Stimulated activated CD4-positive, alpha-beta T cell treated with anti-CD3 and anti-CD28 coated beads, Interleukin-12 subunit alpha, Interleukin-12 subunit beta, amount 100 ng/mL, for 4 hours (primary cell): ENCODE results near the gene SPATA19.

Source experiments
- DNase-seq: peaks from one replicate; pipeline ENCODE4 v3.0.0-alpha.2; 2020

SPATA19 gene

GRCh38 chr11:133835593-133836548, 9.4 kb downstream of the SPATA19 start:
- no peak for DNase-seq

GRCh38 chr11:133834682-133835592, 10.4 kb downstream of the SPATA19 start:
- DNase-seq = no peak

- no peak for DNase-seq
These were observed 11.2 kb downstream of the SPATA19 start for GRCh38 chr11:133833898-133834681.

- no peak for DNase-seq
These were observed 12.1 kb downstream of the SPATA19 start for GRCh38 chr11:133832991-133833897.

- DNase-seq = no peak
These were observed 13.0 kb downstream of the SPATA19 start for GRCh38 chr11:133832096-133832990.

GRCh38 chr11:133830931-133831907, 14.1 kb downstream of the SPATA19 start:
- DNase-seq = no peak

- no peak for DNase-seq
These were observed 15.7 kb downstream of the SPATA19 start for GRCh38 chr11:133829566-133829965.

- DNase-seq = no peak
These were observed 16.4 kb downstream of the SPATA19 start for GRCh38 chr11:133828871-133829270.

- DNase-seq = no peak
These were observed 17.8 kb downstream of the SPATA19 start for GRCh38 chr11:133827556-133827955.

GRCh38 chr11:133826866-133827265, 18.4 kb downstream of the SPATA19 start:
- DNase-seq = no peak

GRCh38 chr11:133825666-133826065, 19.6 kb downstream of the SPATA19 start:
- DNase-seq = no peak

GRCh38 chr11:133825156-133825555, 20.2 kb downstream of the SPATA19 start:
- DNase-seq = no peak

- no peak for DNase-seq
These were observed 20.7 kb downstream of the SPATA19 start for GRCh38 chr11:133824593-133824992.

- no peak for DNase-seq
These were observed 21.7 kb downstream of the SPATA19 start for GRCh38 chr11:133823614-133824013.

- DNase-seq = no peak
These were observed 22.1 kb downstream of the SPATA19 start for GRCh38 chr11:133823211-133823610.

GRCh38 chr11:133821776-133822175, 23.5 kb downstream of the SPATA19 start:
- DNase-seq = no peak

- no peak for DNase-seq
These were observed 25.5 kb downstream of the SPATA19 start for GRCh38 chr11:133819746-133820315.

GRCh38 chr11:133819114-133819513, 26.2 kb downstream of the SPATA19 start:
- DNase-seq = no peak

- no peak for DNase-seq
These were observed 27.0 kb downstream of the SPATA19 start for GRCh38 chr11:133818302-133818701.
